Glomerular visceral epithelial cell (primary cell): Measurements from ENCODE around the gene PRRG2.
A peak's percentile ranks its signal among the peaks of the same experiment; 100 is the strongest.

Source experiments
- DNase-seq: peaks from one replicate; pipeline ENCODE4 v3.0.0-alpha.2; 2016; ENCODE audit errors: extremely low spot score

The PRRG2 gene

GRCh38 chr19:49581007-49581508 lies at the start of gene PRRG2:
Gene PRRG2, plus strand, starts transcription at chr19:49581316. Its CDS starts 1,904 bp downstream, at chr19:49583220.
- no peak for DNase-seq

- DNase-seq = peak; percentile 35
Observed at GRCh38 chr19:49533551-49534488, 47.3 kb upstream of the PRRG2 start.

GRCh38 chr19:49534632-49535385 lies 46.3 kb upstream of the PRRG2 start:
- no peak for DNase-seq

- DNase-seq = no peak
Observed at GRCh38 chr19:49536921-49537462, 44.1 kb upstream of the PRRG2 start.

GRCh38 chr19:49538643-49539042 lies 42.5 kb upstream of the PRRG2 start:
- no peak for DNase-seq

GRCh38 chr19:49539192-49539952 lies 41.7 kb upstream of the PRRG2 start:
- no peak for DNase-seq

- DNase-seq = no peak
Observed at GRCh38 chr19:49541914-49542313, 39.2 kb upstream of the PRRG2 start.

GRCh38 chr19:49542446-49542845 lies 38.7 kb upstream of the PRRG2 start:
- DNase-seq = no peak

GRCh38 chr19:49543032-49543431 lies 38.1 kb upstream of the PRRG2 start:
- DNase-seq = no peak

GRCh38 chr19:49544154-49544553 lies 37.0 kb upstream of the PRRG2 start:
- DNase-seq = no peak

- DNase-seq = peak; percentile 83
Observed at GRCh38 chr19:49546825-49547565, 34.1 kb upstream of the PRRG2 start.

- DNase-seq = no peak
Observed at GRCh38 chr19:49549045-49549444, 32.1 kb upstream of the PRRG2 start.

- DNase-seq = no peak
Observed at GRCh38 chr19:49551531-49551930, 29.6 kb upstream of the PRRG2 start.

GRCh38 chr19:49552749-49553148 lies 28.4 kb upstream of the PRRG2 start:
- DNase-seq = no peak

GRCh38 chr19:49553451-49554271 lies 27.5 kb upstream of the PRRG2 start:
- DNase-seq = peak; percentile 17

GRCh38 chr19:49554701-49555181 lies 26.4 kb upstream of the PRRG2 start:
- no peak for DNase-seq

- peak; percentile 27 for DNase-seq
Observed at GRCh38 chr19:49555600-49556411, 25.3 kb upstream of the PRRG2 start.

GRCh38 chr19:49556412-49557398 lies 24.4 kb upstream of the PRRG2 start:
- DNase-seq = no peak
